ENCODE data around the gene AFF1. TPM values are rescaled to one million over a fixed set of nuclear protein-coding genes. Genes with fewer than 3 reads are reported as not detected.

Gene AFF1
- total RNA-seq, 1 donor from 2014 or later: 90.6 TPM

DNA sequence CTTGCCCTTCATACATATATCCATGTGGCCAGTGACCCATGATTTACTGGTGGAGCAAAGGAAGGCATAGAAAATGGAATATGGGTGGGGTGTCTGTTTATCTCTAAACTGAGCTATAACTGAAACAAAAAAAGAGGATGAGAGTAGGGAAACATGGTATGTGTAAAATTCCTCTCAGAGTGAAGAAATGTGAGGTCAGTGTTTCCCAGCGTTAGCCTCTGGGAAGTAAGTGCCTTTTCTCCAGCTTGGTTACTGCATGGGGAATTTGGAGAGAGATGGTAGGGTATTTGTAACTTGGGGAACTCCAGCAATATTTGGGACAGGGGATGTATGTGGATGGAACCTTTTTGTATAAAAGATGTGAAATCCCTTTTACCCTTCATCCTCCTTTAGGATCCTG lies 89.4 kb downstream of the AFF1 start:
- ATAC-seq: no peak

DNA sequence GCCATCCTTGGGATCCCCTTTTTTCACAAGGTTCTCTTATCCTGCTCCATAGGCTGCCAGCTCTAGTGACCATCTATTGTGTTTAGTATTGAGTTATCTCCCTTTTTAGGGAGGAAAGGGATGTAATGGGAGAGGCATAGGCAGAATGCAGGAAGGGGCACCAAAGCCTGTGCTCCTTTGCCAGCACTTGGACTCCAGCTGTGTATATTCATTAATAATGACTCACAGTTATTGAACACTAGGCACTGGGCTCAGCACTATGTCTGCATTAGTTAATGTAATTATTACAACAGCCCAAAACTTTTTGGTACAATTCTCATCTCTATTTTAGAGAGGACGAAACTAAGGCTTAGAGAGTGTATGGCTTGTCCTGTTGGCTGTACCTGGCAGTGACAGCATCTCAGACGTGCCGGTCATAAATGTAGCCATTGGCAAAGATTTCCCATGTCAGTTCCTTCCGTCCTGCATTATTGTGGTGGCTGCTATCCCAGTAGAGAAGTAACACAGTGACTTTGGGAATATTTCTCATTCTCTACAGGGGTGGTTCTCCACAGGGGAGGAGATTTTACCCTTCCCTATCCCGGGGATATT lies 90.3 kb downstream of the AFF1 start:
- ATAC-seq: no peak
- H3K9me3 ChIP-seq: no peaks in the 10 kb centered on the region
- TF ChIP-seq, protein P1, sequence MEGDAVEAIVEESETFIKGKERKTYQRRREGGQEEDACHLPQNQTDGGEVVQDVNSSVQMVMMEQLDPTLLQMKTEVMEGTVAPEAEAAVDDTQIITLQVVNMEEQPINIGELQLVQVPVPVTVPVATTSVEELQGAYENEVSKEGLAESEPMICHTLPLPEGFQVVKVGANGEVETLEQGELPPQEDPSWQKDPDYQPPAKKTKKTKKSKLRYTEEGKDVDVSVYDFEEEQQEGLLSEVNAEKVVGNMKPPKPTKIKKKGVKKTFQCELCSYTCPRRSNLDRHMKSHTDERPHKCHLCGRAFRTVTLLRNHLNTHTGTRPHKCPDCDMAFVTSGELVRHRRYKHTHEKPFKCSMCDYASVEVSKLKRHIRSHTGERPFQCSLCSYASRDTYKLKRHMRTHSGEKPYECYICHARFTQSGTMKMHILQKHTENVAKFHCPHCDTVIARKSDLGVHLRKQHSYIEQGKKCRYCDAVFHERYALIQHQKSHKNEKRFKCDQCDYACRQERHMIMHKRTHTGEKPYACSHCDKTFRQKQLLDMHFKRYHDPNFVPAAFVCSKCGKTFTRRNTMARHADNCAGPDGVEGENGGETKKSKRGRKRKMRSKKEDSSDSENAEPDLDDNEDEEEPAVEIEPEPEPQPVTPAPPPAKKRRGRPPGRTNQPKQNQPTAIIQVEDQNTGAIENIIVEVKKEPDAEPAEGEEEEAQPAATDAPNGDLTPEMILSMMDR (IDR thresholded peaks at IDR 0.05): no peak
- no peak overlapping the region for H3K27ac ChIP-seq
- H3K4me1 ChIP-seq: peaks cover 83% of the 10 kb centered on the region
- intact Hi-C loops (cut with DNase I): no loop called here
- no peaks in the 10 kb centered on the region for H3K36me3 ChIP-seq
- H3K4me3 ChIP-seq: no peak overlapping the region
- no peak for DNase-seq
- no peaks in the 10 kb centered on the region for H3K27me3 ChIP-seq (ENCODE audit: low read depth)

More for the DNA sequence above, 89.4 kb downstream of the AFF1 start:
- intact Hi-C loops (cut with DNase I): no loop called here
- Histone ChIP-seq H3K27me3 (ENCODE audit: low read depth) (no peaks in the 10 kb centered on the region), H3K4me3 (no peak overlapping the region), H3K36me3 (no peaks in the 10 kb centered on the region), H3K9me3 (no peaks in the 10 kb centered on the region), H3K4me1 (peaks cover 83% of the 10 kb centered on the region), H3K27ac (peak overlapping the region; percentile 20)
- TF ChIP-seq, protein P1 (IDR thresholded peaks at IDR 0.05): no peak
- DNase-seq: no peak

DNA sequence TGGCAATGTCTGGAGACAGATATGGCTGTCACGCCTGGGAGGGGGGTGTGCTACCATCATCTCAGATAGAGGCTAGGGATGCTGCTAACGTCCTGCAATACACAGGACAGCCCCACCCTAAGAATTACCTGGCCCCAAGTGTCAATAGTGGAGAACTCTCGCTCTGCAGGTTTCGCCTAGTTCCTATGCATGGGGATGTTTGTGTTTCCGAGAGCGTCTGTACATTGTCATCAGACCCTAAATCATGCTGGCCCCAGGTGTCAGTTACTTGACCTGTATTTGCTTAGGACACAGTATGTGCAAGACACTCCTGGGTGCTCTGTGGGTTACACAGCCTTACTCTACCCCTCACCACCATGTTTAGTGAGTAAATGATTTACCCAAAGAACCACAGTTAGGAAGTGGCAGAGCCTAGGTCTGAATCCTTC lies 90.8 kb downstream of the AFF1 start:
- no peak overlapping the region for H3K27ac ChIP-seq

DNA sequence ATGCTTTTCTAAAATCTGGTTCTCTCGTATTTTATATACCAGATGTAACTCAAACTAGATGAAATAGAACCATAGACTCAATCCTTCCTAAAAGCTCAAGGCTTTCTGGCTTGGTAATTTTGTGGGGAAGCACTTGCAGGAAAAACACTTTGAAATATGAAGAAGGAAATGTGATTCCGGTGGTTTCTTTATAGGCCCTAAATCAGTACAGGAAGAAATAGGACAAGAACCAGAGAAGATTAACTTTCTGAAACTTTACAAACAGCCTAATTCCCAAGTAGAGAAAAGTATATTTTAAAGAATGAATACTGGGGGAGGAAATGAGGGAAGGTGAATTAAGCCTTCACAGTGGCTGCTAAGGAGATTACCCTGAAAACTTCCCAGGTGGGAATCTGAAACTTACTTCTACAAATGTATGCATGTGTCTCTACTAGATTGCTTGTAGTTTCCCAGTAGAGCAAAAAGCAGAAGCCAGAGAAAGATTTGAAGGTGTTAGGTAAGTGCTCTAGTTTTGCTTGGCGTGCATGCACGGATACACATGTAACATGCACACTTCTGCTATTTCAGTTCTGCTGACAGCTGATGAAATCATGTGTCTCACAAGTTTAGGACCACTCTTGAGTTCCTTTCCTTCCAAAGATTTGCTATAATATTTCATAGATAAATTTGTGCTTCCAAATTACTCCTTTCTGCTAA lies 92.1 kb downstream of the AFF1 start:
- Histone ChIP-seq H3K9me3 (no peaks in the 10 kb centered on the region), H3K36me3 (no peaks in the 10 kb centered on the region), H3K27me3 (ENCODE audit: low read depth) (no peaks in the 10 kb centered on the region), H3K4me3 (no peak overlapping the region), H3K4me1 (peaks cover 92% of the 10 kb centered on the region), H3K27ac (no peak overlapping the region)
- intact Hi-C loops (cut with DNase I): no loop called here
- ATAC-seq (peak; percentile 31 to 74), DNase-seq (no peak)
- TF ChIP-seq, protein P1 (IDR thresholded peaks at IDR 0.05): no peak

More for the DNA sequence above, 90.8 kb downstream of the AFF1 start:
- ATAC-seq: no peak
- intact Hi-C loops (cut with DNase I): no loop called here
- Histone ChIP-seq H3K4me1 (peaks cover 89% of the 10 kb centered on the region), H3K36me3 (no peaks in the 10 kb centered on the region), H3K9me3 (no peaks in the 10 kb centered on the region), H3K27me3 (ENCODE audit: low read depth) (no peaks in the 10 kb centered on the region), H3K4me3 (no peak overlapping the region)
- DNase-seq: no peak
- TF ChIP-seq, protein P1 (IDR thresholded peaks at IDR 0.05): no peak

DNA sequence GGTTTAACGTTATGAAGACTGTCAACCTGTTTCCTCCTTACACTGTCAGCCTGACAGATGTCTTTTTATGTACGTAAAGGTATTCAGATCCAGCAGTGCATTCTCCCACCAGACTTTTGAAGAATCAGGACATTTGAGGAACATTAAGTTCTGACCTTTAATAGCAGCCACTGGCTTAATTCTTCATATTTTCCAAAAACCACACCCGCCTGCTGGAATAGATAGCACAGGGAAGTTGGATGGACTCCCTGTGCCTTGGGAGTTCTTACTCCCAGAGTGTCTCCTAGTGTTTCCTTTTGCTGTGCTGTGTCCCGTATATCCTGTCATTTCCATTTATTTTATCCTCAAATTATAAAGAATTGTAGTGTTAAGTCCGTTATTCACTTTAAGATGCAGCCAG lies 94.5 kb downstream of the AFF1 start:
- intact Hi-C loops (cut with DNase I): no loop called here
- Histone ChIP-seq H3K36me3 (no peaks in the 10 kb centered on the region), H3K9me3 (no peaks in the 10 kb centered on the region), H3K27me3 (ENCODE audit: low read depth) (no peaks in the 10 kb centered on the region), H3K27ac (peak overlapping the region; percentile 69), H3K4me1 (peaks cover 97% of the 10 kb centered on the region), H3K4me3 (no peak overlapping the region)
- TF ChIP-seq, protein P1 (IDR thresholded peaks at IDR 0.05): no peak
- no peak for DNase-seq
- ATAC-seq: peak; percentile 22 to 47

Measured in lower lobe of right lung (tissue), 2 donors.